ENCODE data around the gene UBE2N.

- TF ChIP-seq CTCF (conservative IDR thresholded peaks at IDR 0.05; ENCODE audit: low read depth, low read length) (no peak), EZH2 (IDR thresholded peaks at IDR 0.05; ENCODE audit: borderline replicate concordance, low read depth, low read length, poor library complexity, severe bottlenecking) (no peak)
Measured at GRCh38 chr12:93376436-93377251, 65.1 kb downstream of the UBE2N start.

Measured in A673 (cell line).